ENCODE measurements around the gene RUBCN. TPM values are rescaled to one million over a fixed set of nuclear protein-coding genes. Genes with fewer than 3 reads are reported as not detected.

The RUBCN gene
- total and polyA plus RNA-seq, 9 of the 15 experiments (the other 6 are each of a cell fraction or from before 2014, with no cell fraction given): 8.4 to 24.0 (median 11.9) TPM

DNA sequence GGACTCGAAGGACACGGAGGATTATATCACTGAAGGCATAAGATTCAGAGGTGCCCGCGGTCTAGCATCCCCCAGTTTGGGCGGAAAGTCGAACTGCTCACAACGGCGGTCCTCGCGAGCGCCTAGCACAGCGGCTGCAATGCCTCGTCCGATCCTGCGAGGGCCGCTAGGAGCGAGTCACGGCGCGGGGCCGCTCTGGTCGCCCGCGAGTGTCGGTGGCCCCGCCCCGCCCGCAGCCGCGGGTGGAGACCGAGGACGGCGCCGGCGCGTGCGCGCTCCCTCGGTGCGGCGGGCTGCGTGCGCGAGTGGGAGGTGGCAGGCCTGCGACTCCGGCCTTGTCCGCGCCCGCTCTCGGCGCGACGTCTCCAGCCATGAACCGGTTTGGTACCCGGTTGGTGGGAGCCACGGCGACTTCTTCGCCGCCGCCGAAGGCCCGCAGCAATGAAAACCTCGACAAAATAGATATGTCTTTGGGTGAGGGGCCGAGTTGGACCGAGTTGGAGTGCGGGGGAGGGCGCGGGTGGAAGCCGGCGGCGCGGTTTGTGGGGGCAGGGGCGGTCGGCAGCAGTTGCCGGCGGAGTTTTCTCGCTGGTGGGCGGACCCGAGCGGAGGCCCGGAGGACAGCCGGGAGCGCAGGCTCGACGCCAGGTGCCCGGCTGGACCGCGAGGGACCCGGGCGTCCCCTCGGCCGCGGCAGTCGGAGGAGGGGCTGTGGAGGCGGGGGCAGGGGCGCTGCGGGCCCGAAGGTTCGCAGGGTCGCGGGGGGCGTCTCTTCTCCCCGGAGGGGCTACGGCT lies 13.1 kb upstream of the RUBCN start, which contains the start of gene FYTTD1 (continued):
- TF ChIP-seq, protein P1, sequence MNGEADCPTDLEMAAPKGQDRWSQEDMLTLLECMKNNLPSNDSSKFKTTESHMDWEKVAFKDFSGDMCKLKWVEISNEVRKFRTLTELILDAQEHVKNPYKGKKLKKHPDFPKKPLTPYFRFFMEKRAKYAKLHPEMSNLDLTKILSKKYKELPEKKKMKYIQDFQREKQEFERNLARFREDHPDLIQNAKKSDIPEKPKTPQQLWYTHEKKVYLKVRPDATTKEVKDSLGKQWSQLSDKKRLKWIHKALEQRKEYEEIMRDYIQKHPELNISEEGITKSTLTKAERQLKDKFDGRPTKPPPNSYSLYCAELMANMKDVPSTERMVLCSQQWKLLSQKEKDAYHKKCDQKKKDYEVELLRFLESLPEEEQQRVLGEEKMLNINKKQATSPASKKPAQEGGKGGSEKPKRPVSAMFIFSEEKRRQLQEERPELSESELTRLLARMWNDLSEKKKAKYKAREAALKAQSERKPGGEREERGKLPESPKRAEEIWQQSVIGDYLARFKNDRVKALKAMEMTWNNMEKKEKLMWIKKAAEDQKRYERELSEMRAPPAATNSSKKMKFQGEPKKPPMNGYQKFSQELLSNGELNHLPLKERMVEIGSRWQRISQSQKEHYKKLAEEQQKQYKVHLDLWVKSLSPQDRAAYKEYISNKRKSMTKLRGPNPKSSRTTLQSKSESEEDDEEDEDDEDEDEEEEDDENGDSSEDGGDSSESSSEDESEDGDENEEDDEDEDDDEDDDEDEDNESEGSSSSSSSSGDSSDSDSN (IDR thresholded peaks at IDR 0.05; ENCODE audit: borderline replicate concordance in 1 of 2, low read depth in 2 of 2, low read length in 2 of 2): no peak; a peak in 1 of 4 replicates
- no peak for TF ChIP-seq ZNF445 (CRISPR knock-in tag; IDR thresholded peaks at IDR 0.05; ENCODE audit: low read depth)
- TF ChIP-seq ZNF175 (CRISPR knock-in tag; IDR thresholded peaks at IDR 0.05; ENCODE audit: low read depth): peak; percentile 68; the same call in 1 of the 2 replicates
- no peak for TF ChIP-seq ZC3H4 (CRISPR knock-in tag; IDR thresholded peaks at IDR 0.05; ENCODE audit: borderline replicate concordance)
- TF ChIP-seq ELF4 (CRISPR knock-in tag; IDR thresholded peaks at IDR 0.05): no peak

DNA sequence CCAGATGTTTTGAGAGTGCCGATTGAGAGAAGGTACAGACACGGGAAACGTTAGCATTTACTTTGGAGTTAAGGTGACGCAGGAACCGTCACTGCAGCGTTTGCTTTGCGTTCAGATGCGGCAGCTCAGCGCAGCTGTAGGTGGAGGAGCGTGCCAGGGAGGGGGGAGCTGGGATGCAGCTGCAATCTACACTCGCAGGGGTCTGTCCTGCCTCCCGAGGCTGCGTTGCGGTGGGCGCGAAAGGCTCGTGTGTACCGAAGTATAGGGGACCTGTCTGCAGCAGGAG lies 12.6 kb upstream of the RUBCN start:
- H3K9ac ChIP-seq (ENCODE audit: insufficient read depth in 1 of 2, low read depth in 2 of 2, low read length in 2 of 2): peak overlapping the region; percentile 49 to 97
- peaks cover 42% of the 10 kb centered on the region for H3K79me2 ChIP-seq (ENCODE audit: control insufficient read depth, insufficient read depth, low read length)
- ChIA-PET CTCF (ENCODE audit: low intra/inter-chr PET ratio) (no interaction called here), POLR2A (interaction anchor here (0.7 to 1.9 kb wide), 5 partner anchors 10 to 42 kb away, joined by 3 to 17 read pairs (median 6); partner anchors contain the start of genes LRCH3 and RUBCN)
- no peak for FAIRE-seq
- H3K27ac ChIP-seq (ENCODE audit: extremely low read depth, low read depth, low read length): peak overlapping the region; percentile 86; the same call in 2 of the 3 replicates
- peak overlapping the region; percentile 76 for H3K4me3 ChIP-seq
- no peaks in the 10 kb centered on the region; the same call in 1 of the 2 replicates for H4K20me1 ChIP-seq (replicated peaks; ENCODE audit: control insufficient read depth, insufficient read depth, low read length)
- H3K27me3 ChIP-seq (ENCODE audit: control insufficient read depth in 2 of 2, insufficient read depth in 2 of 2, low read length in 2 of 2): no peaks in the 10 kb centered on the region
- H3K4me2 ChIP-seq (ENCODE audit: insufficient read depth, low read length): peak overlapping the region; percentile 80
- in situ Hi-C loops (cut with MboI) (no loop called here), intact Hi-C loops (cut with micrococcal nuclease) (loop anchor here (1.0 kb wide), 1 partner anchor 42 kb away; the partner anchor contains the start of gene LRCH3)
- ATAC-seq: peak; percentile 59
- peaks cover 30 to 31% of the 10 kb centered on the region in 2 experiments; a peak in 4 of 5 replicates for H3K4me1 ChIP-seq (replicated peaks in 1 of 2; ENCODE audit: control insufficient read depth in 2 of 2, insufficient read depth in 2 of 2, low read length in 2 of 2)
- WGBS (ENCODE audit: insufficient coverage, low coverage, missing lambda C conversion rate): 2% methylated on average over 18 of the region's 18 CpGs
- BruUV-seq (replicated peaks): TSS peak; percentile 49
- no peaks in the 10 kb centered on the region for H3K36me3 ChIP-seq (ENCODE audit: control insufficient read depth, insufficient read depth, low read length)
- DNase-seq (ENCODE audit: extremely low read depth in 1 of 4, low spot score in 3 of 4): peak; percentile 45 to 70 (median 56)
- H3K9me1 ChIP-seq (ENCODE audit: control insufficient read depth, insufficient read depth, low read length): no peaks in the 10 kb centered on the region
- no peaks in the 10 kb centered on the region for H3K9me3 ChIP-seq (replicated peaks; ENCODE audit: control insufficient read depth, insufficient read depth, low read depth, low read length)
- peak overlapping the region; percentile 98 for H2AFZ ChIP-seq (ENCODE audit: low read depth, low read length)
- peak; percentile 79; the same call in 1 of the 2 replicates for TF ChIP-seq PHB (CRISPR knock-in tag; IDR thresholded peaks at IDR 0.05)
- TF ChIP-seq ETS2 (tag; IDR thresholded peaks at IDR 0.05; ENCODE audit: borderline replicate concordance, poor library complexity, severe bottlenecking): no peak
- TF ChIP-seq SMARCA4 (IDR thresholded peaks at IDR 0.05): 0 out of 2 replicates have a peak, but pooled peaks have one; percentile 13
- no peak for TF ChIP-seq TOE1 (IDR thresholded peaks at IDR 0.05; ENCODE audit: borderline replicate concordance)
- peak; percentile 78; the same call in 1 of the 2 replicates for TF ChIP-seq TOE1 (CRISPR knock-in tag; IDR thresholded peaks at IDR 0.05; ENCODE audit: borderline replicate concordance, low read depth)
- no peak for TF ChIP-seq NR2C1 (IDR thresholded peaks at IDR 0.05)
- TF ChIP-seq NR2C1 (tag; IDR thresholded peaks at IDR 0.05): no peak
- TF ChIP-seq TCF7 (IDR thresholded peaks at IDR 0.05; ENCODE audit: borderline replicate concordance): 0 out of 2 replicates have a peak, but pooled peaks have one; percentile 46
- no peak for TF ChIP-seq BRD9 (IDR thresholded peaks at IDR 0.05; ENCODE audit: low read depth, partially characterized antibody)
- TF ChIP-seq XRCC5 (IDR thresholded peaks at IDR 0.05; ENCODE audit: low read depth, low read length): 0 out of 2 replicates have a peak, but pooled peaks have one; percentile 40
- no peak for TF ChIP-seq ZNF584 (CRISPR knock-in tag; IDR thresholded peaks at IDR 0.05; ENCODE audit: low read depth)
- no peak for TF ChIP-seq PPARD (CRISPR knock-in tag; IDR thresholded peaks at IDR 0.05)
- TF ChIP-seq ESRRA (IDR thresholded peaks at IDR 0.05; ENCODE audit: borderline replicate concordance, low read depth): no peak
- TF ChIP-seq CC2D1A (IDR thresholded peaks at IDR 0.05): no peak
- no peak for TF ChIP-seq PCBP2 (IDR thresholded peaks at IDR 0.05; ENCODE audit: low read depth, low read length, poor library complexity, severe bottlenecking)
